Sigmoid colon (tissue), 4 donors: ENCODE measurements around the gene SETD3.

Experiments
- EP300 ChIP-seq, 4 donors: sonication (generic); formaldehyde crosslinking; IDR thresholded peaks; one replicate each; pipeline ENCODE4 v1.6.1; 2017; ENCODE audit warnings: antibody characterized with exemption in 4 of 4
- POLR2A ChIP-seq, 2 donors: fragments of 450-650 bp; IDR thresholded peaks; one replicate each; pipeline ENCODE4 v1.6.1; 2016; ENCODE audit warnings: antibody characterized with exemption in 2 of 2, mild to moderate bottlenecking in 2 of 2, moderate library complexity in 2 of 2
- TF ChIP-seq, protein P1 (sequence below), 4 experiments: fragments of 450-650 bp in 3 of 4; fragments of 200-600 bp in 1 of 4; IDR thresholded peaks; one replicate each; pipeline ENCODE4 v1.5.1; 2016 to 2019; ENCODE audit warnings: antibody characterized with exemption in 4 of 4, mild to moderate bottlenecking in 3 of 4, moderate library complexity in 2 of 4

DNA sequence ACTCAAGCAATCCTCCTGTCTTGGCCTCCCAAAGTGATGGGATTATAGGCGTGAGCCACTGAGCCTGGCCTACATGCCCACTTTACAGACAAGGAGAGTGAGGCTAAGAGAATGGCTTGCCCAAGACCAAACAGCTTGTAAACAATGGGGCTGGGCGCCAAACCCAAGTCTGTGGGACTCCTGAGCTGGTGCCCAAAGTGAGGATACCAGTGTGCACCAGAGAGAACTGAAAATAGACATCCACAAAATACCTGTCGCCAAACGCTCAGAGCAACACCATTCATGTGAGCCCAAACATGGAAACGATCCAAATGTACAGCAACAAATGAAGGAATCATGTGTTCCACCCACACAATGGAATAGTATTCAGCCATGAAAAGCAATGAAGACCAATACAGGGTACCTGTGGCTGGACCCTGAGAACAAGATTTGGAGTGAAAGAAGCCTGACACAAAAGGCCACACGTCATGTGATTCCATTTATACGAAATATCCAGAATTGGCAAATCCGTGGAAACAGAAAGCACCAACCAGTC is 38.8 kb upstream of the SETD3 start:
- TF ChIP-seq, protein P1, sequence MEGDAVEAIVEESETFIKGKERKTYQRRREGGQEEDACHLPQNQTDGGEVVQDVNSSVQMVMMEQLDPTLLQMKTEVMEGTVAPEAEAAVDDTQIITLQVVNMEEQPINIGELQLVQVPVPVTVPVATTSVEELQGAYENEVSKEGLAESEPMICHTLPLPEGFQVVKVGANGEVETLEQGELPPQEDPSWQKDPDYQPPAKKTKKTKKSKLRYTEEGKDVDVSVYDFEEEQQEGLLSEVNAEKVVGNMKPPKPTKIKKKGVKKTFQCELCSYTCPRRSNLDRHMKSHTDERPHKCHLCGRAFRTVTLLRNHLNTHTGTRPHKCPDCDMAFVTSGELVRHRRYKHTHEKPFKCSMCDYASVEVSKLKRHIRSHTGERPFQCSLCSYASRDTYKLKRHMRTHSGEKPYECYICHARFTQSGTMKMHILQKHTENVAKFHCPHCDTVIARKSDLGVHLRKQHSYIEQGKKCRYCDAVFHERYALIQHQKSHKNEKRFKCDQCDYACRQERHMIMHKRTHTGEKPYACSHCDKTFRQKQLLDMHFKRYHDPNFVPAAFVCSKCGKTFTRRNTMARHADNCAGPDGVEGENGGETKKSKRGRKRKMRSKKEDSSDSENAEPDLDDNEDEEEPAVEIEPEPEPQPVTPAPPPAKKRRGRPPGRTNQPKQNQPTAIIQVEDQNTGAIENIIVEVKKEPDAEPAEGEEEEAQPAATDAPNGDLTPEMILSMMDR (IDR thresholded peaks at IDR 0.05): no peak
- TF ChIP-seq POLR2A (IDR thresholded peaks at IDR 0.05) (no peak), EP300 (IDR thresholded peaks at IDR 0.05) (no peak)
